K562 (cell line): ENCODE data around the gene RAPGEF5.

ENCODE experiments used
- CAMTA2 ChIP-seq: fragments of 250-450 bp; sonication (Bioruptor Pico); conservative IDR thresholded peaks from 2 replicates; pipeline ENCODE4 v1.5.1; 2022
- CBFB ChIP-seq: sonication (generic); formaldehyde crosslinking; IDR thresholded peaks from 2 replicates; pipeline ENCODE4 v1.4.0; 2020; ENCODE audit warnings: mild to moderate bottlenecking, missing genetic modification reagents
- E2F1 ChIP-seq: sonication (generic); formaldehyde crosslinking; IDR thresholded peaks from 2 replicates; pipeline ENCODE4 v1.8.1; 2023; ENCODE audit warnings: mild to moderate bottlenecking, missing genetic modification reagents, moderate library complexity
- GTF2F1 ChIP-seq: IDR thresholded peaks from 2 replicates; pipeline ENCODE4 v1.6.1; 2011; ENCODE audit warnings: low read depth, low read length, improper control_type of control experiment
- NRF1 ChIP-seq, 2 experiments: fragments of 450-650 bp; IDR thresholded peaks in 1 of 2; conservative IDR thresholded peaks in 1 of 2; 2 replicates each; pipeline ENCODE4 v1.6.1; 2014; ENCODE audit warnings: mild to moderate bottlenecking in 2 of 2
- PYGO2 ChIP-seq: fragments of 450-650 bp; IDR thresholded peaks from 2 replicates; pipeline ENCODE4 v1.6.1; 2016; ENCODE audit warnings: mild to moderate bottlenecking, missing genetic modification characterization, moderate library complexity, missing compliant biosample characterization
- SREBF2 ChIP-seq: sonication (generic); formaldehyde crosslinking; IDR thresholded peaks from 2 replicates; pipeline ENCODE4 v1.4.0; 2020; ENCODE audit warnings: mild to moderate bottlenecking, missing genetic modification reagents

- no peak for TF ChIP-seq CBFB (CRISPR knock-in tag)
- TF ChIP-seq NRF1 (conservative IDR thresholded peaks at IDR 0.05 in 1 of 2, IDR thresholded peaks at IDR 0.05 in 1 of 2) = no peak
- no peak for TF ChIP-seq PYGO2 (tag)
- TF ChIP-seq GTF2F1 = no peak
- TF ChIP-seq CAMTA2 = no peak
- TF ChIP-seq E2F1 (CRISPR knock-in tag) = no peak
- TF ChIP-seq SREBF2 (CRISPR knock-in tag) = no peak
These were observed 266.8 kb downstream of the RAPGEF5 start for GRCh38 chr7:22090107-22090506.
